GM12873 (cell line): ENCODE measurements around the gene PIP5K1B.

ENCODE experiments used
- CTCF ChIP-seq: IDR thresholded peaks from 2 replicates; pipeline ENCODE4 v1.5.1; 2012; ENCODE audit warnings: low read depth, mild to moderate bottlenecking, moderate library complexity, low read length, control low read depth; ENCODE audit not compliant: insufficient read depth; ENCODE audit errors: missing control alignments

PIP5K1B gene

GRCh38 chr9:68817079-68817875 is 112.2 kb downstream of the PIP5K1B start:
- no peak for TF ChIP-seq CTCF

DNA sequence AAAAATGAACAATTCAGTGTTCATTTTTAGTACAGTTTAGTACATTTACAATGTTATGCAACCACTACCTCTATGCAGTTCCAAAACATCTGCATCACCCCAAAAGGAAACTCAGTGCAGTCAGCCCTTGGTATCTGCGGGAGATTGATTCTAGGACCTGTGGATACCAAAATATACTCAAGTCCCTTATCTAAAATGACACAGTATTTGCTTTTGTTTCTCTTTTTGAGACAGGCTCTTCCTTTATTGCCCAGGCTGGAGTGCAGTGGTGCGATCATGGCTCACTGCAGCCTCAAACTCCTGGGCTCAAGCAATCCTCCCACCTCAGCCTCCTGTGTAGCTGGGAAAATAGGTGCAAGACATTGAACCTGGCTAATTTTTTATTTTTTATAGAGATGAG is 114.0 kb downstream of the PIP5K1B start:
- TF ChIP-seq CTCF: no peak

GRCh38 chr9:68821911-68822310 is 116.9 kb downstream of the PIP5K1B start:
- TF ChIP-seq CTCF: no peak

DNA sequence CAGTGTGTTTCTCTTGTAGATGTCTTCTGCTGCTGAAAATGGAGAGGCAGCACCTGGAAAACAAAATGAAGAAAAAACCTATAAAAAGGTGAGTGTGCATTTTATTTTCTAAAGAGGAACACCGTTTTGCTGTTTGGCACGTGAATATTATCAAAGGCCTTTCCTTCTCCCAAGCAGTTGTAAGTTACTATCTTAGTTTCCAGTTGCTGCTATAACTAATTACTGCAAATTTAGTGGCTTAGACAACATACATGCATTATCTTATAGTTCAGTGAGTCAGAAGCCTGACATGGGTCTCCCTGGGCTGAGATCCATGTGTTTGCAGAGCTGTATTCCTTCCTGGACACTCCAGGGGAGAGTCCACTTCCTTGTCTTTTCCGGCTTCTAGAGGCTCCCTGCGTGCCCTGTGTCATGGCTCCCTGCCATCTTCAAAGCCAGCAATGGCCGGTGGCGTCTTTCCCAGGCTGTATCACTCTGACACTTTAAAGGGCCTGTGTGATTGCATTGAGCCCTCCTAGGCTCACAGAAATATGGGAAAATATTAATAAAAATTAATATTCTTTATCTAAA is 117.6 kb downstream of the PIP5K1B start:
- TF ChIP-seq CTCF: no peak

- TF ChIP-seq CTCF: no peak
These were observed 120.9 kb downstream of the PIP5K1B start for GRCh38 chr9:68825762-68826472.

DNA sequence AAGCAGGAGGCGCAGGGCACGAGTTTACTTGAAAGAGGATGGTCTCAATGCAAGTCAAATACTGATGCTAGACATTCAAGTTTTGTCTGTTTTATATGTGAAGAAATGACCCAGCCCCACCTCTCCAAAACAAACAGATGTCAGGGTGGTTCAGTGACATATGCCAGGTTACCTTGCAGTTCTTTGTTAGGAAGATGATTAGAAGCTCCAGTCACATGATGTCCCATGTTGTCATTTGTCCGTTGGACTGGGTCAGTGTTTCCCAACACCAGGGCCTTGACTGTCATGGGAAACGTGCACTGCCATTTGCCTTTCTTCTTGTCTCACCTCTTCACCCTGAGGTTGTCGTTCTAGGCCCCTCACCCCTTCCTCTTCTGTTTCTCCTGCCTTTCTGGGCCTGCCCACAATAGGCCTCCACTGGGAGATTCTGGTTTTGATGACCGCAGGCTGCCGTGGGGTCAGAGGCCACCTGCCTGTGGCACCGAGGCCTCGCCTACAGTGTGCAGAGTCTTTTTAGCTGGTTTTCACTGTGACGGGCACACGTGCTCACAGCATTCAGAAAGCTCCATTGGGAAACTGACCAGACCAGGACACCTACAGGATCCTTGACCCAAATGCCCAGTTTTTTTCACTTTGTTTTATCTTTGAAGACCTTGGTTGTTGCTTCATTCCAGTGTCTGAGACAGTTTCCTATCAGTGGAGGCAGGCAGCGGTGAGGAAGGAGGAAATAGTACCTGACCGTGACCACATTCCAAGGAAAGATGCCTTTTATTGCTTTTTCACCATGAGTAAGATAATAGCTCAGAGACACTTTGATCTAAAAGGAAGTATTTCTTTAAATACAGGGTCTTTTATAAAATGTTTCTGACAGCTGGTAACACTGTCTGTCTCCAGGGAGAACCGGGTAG is 123.1 kb downstream of the PIP5K1B start:
- TF ChIP-seq CTCF: no peak
